ENCODE results near the gene NLRC5.

- TF ChIP-seq PATZ1 (CRISPR knock-in tag; IDR thresholded peaks at IDR 0.05; ENCODE audit: borderline replicate concordance) (no peak), PPARA (CRISPR knock-in tag; IDR thresholded peaks at IDR 0.05; ENCODE audit: borderline replicate concordance) (no peak), POU6F1 (CRISPR knock-in tag; IDR thresholded peaks at IDR 0.05; ENCODE audit: borderline replicate concordance, low read depth) (no peak), GLIS3 (CRISPR knock-in tag; IDR thresholded peaks at IDR 0.05) (no peak), TCF4 (CRISPR knock-in tag; IDR thresholded peaks at IDR 0.05; ENCODE audit: borderline replicate concordance) (no peak), SNAI2 (CRISPR knock-in tag; IDR thresholded peaks at IDR 0.05) (no peak), BACH2 (CRISPR knock-in tag; IDR thresholded peaks at IDR 0.05; ENCODE audit: borderline replicate concordance) (no peak), ZNF70 (CRISPR knock-in tag; IDR thresholded peaks at IDR 0.05) (no peak), ZFP3 (CRISPR knock-in tag; IDR thresholded peaks at IDR 0.05) (no peak), ZNF565 (CRISPR knock-in tag; conservative IDR thresholded peaks at IDR 0.05; ENCODE audit: low read depth) (no peak), ARNTL (CRISPR knock-in tag; IDR thresholded peaks at IDR 0.05; ENCODE audit: borderline replicate concordance, low read depth) (no peak), CREB5 (CRISPR knock-in tag; IDR thresholded peaks at IDR 0.05; ENCODE audit: low read depth) (no peak), OSR1 (CRISPR knock-in tag; IDR thresholded peaks at IDR 0.05) (no peak)
- TF ChIP-seq, protein P1, sequence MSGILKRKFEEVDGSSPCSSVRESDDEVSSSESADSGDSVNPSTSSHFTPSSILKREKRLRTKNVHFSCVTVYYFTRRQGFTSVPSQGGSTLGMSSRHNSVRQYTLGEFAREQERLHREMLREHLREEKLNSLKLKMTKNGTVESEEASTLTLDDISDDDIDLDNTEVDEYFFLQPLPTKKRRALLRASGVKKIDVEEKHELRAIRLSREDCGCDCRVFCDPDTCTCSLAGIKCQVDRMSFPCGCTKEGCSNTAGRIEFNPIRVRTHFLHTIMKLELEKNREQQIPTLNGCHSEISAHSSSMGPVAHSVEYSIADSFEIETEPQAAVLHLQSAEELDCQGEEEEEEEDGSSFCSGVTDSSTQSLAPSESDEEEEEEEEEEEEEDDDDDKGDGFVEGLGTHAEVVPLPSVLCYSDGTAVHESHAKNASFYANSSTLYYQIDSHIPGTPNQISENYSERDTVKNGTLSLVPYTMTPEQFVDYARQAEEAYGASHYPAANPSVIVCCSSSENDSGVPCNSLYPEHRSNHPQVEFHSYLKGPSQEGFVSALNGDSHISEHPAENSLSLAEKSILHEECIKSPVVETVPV (CRISPR knock-in tag; IDR thresholded peaks at IDR 0.05): no peak
Measured at GRCh38 chr16:57026778-57027062, 37.4 kb downstream of the NLRC5 start.

Data from SK-N-SH treated with all-trans-retinoic acid at 6 μM for 48 hours (cell line).